ENCODE results near the gene MINDY4. TPM values are rescaled to one million over a fixed set of nuclear protein-coding genes. Genes with fewer than 3 reads are reported as not detected.

Gene MINDY4
- total RNA-seq, 3 donors from 2014 or later: 4.0 to 9.1 (median 4.7) TPM

- no peak for ATAC-seq
Measured at GRCh38 chr7:30931161-30931928, 160.1 kb downstream of the MINDY4 start.

GRCh38 chr7:30931929-30932540 lies 160.8 kb downstream of the MINDY4 start:
- Histone ChIP-seq H3K36me3 (ENCODE audit: low read depth) (no peaks in the 10 kb centered on the region), H3K9me3 (no peaks in the 10 kb centered on the region), H3K4me3 (no peak overlapping the region), H3K4me1 (ENCODE audit: low read depth) (peaks cover 15% of the 10 kb centered on the region)
- TF ChIP-seq CTCF (IDR thresholded peaks at IDR 0.05): no peak
- ATAC-seq (no peak), DNase-seq (no peak)
- intact Hi-C loops (cut with DNase I, micrococcal nuclease): no loop called here

More at GRCh38 chr7:30931161-30931928, 160.1 kb downstream of the MINDY4 start:
- H3K36me3 ChIP-seq (ENCODE audit: low read depth): no peaks in the 10 kb centered on the region
- intact Hi-C loops (cut with DNase I, micrococcal nuclease): no loop called here
- no peak for TF ChIP-seq CTCF (IDR thresholded peaks at IDR 0.05)
- H3K4me1 ChIP-seq (ENCODE audit: low read depth): peaks cover 9% of the 10 kb centered on the region
- peak in 1 of 3 donors; percentile 23 for DNase-seq
- no peaks in the 10 kb centered on the region for H3K9me3 ChIP-seq
- H3K4me3 ChIP-seq: no peak overlapping the region

- Histone ChIP-seq H3K9me3 (no peaks in the 10 kb centered on the region), H3K4me1 (ENCODE audit: low read depth) (peaks cover 18% of the 10 kb centered on the region), H3K4me3 (no peak overlapping the region), H3K36me3 (ENCODE audit: low read depth) (no peaks in the 10 kb centered on the region)
- TF ChIP-seq CTCF (IDR thresholded peaks at IDR 0.05): no peak
- intact Hi-C loops (cut with DNase I, micrococcal nuclease): no loop called here
- peak in 1 of 3 donors; percentile 33 for DNase-seq
- ATAC-seq: no peak
Measured at GRCh38 chr7:30932562-30932961, 161.3 kb downstream of the MINDY4 start.

GRCh38 chr7:30933124-30933974 lies 162.1 kb downstream of the MINDY4 start:
- peak in 1 of 3 donors; percentile 23 for DNase-seq
- H3K4me1 ChIP-seq (ENCODE audit: low read depth): peaks cover 25% of the 10 kb centered on the region
- H3K9me3 ChIP-seq: no peaks in the 10 kb centered on the region
- no peaks in the 10 kb centered on the region for H3K36me3 ChIP-seq (ENCODE audit: low read depth)
- no peak overlapping the region for H3K4me3 ChIP-seq
- no peak for ATAC-seq
- no peak for TF ChIP-seq CTCF (IDR thresholded peaks at IDR 0.05)
- intact Hi-C loops (cut with DNase I, micrococcal nuclease): no loop called here

- ATAC-seq (no peak), DNase-seq (no peak)
- peaks cover 30% of the 10 kb centered on the region for H3K4me1 ChIP-seq (ENCODE audit: low read depth)
- no peak overlapping the region for H3K4me3 ChIP-seq
- no peaks in the 10 kb centered on the region for H3K9me3 ChIP-seq
- H3K36me3 ChIP-seq (ENCODE audit: low read depth): no peaks in the 10 kb centered on the region
- intact Hi-C loops (cut with DNase I, micrococcal nuclease): no loop called here
- no peak for TF ChIP-seq CTCF (IDR thresholded peaks at IDR 0.05)
Measured at GRCh38 chr7:30934225-30934624, 163.0 kb downstream of the MINDY4 start.
